OCI-LY1 (cell line): ENCODE results near the gene FAM221A.

Source experiments
- H2AFZ ChIP-seq: fragments of 200-600 bp; sonication (generic), shearing (Covaris generic); 2 replicates; pipeline ENCODE4 v1.6.0; 2014; ENCODE audit warnings: antibody characterized with exemption, mild to moderate bottlenecking, low read length
- H3F3A ChIP-seq: fragments of 200-600 bp; sonication (generic), shearing (Covaris generic); 2 replicates; pipeline ENCODE4 v1.6.0; 2014; ENCODE audit warnings: mild to moderate bottlenecking, antibody characterized with exemption, low read length, moderate library complexity; ENCODE audit not compliant: insufficient read depth
- H3K27ac ChIP-seq: fragments of 200-600 bp; sonication (generic); 2 replicates; pipeline ENCODE4 v1.5.1; 2014; ENCODE audit warnings: low read length, mixed run types, mild to moderate bottlenecking, low read depth; ENCODE audit not compliant: poor library complexity, severe bottlenecking
- H3K27me3 ChIP-seq: fragments of 200-600 bp; sonication (generic); 2 replicates; pipeline ENCODE4 v1.6.0; 2014; ENCODE audit warnings: antibody characterized with exemption, mild to moderate bottlenecking, low read length, moderate library complexity; ENCODE audit not compliant: insufficient read depth
- H3K36me3 ChIP-seq: fragments of 200-600 bp; sonication (generic); 2 replicates; pipeline ENCODE4 v1.6.1; 2014; ENCODE audit warnings: mild to moderate bottlenecking, antibody characterized with exemption, low read length, moderate library complexity, mixed read lengths; ENCODE audit not compliant: insufficient read depth
- H3K4me1 ChIP-seq: fragments of 200-600 bp; sonication (generic); 2 replicates; pipeline ENCODE4 v1.5.1; 2014; ENCODE audit warnings: mild to moderate bottlenecking, low read length, moderate library complexity; ENCODE audit not compliant: insufficient read depth, severe bottlenecking
- H3K4me2 ChIP-seq: fragments of 200-600 bp; sonication (generic), shearing (Covaris generic); 2 replicates; pipeline ENCODE4 v1.6.1; 2014; ENCODE audit warnings: low read length
- H3K4me3 ChIP-seq: fragments of 200-600 bp; sonication (generic); 2 replicates; pipeline ENCODE4 v1.5.1; 2014; ENCODE audit warnings: low read length, low read depth, mild to moderate bottlenecking, mixed read lengths; ENCODE audit not compliant: poor library complexity, severe bottlenecking
- H3K79me2 ChIP-seq: fragments of 200-600 bp; shearing (Covaris generic); 2 replicates; pipeline ENCODE4 v1.6.1; 2016; ENCODE audit warnings: mixed run types, low read length, mixed read lengths; ENCODE audit not compliant: insufficient read depth
- H3K9ac ChIP-seq: fragments of 200-600 bp; sonication (generic), shearing (Covaris generic); 2 replicates; pipeline ENCODE4 v1.6.1; 2014; ENCODE audit warnings: mild to moderate bottlenecking, low read length, mixed read lengths
- H3K9me2 ChIP-seq: fragments of 200-600 bp; sonication (generic), shearing (Covaris generic); 2 replicates; pipeline ENCODE4 v1.6.1; 2014; ENCODE audit warnings: low read depth, mild to moderate bottlenecking, low read length, mixed read lengths
- H3K9me3 ChIP-seq: fragments of 200-600 bp; shearing (Covaris generic); 2 replicates; pipeline ENCODE4 v1.6.1; 2014; ENCODE audit warnings: low read length, mixed read lengths
- H4K20me1 ChIP-seq: fragments of 200-600 bp; sonication (generic), shearing (Covaris generic); 2 replicates; pipeline ENCODE4 v1.6.0; 2016; ENCODE audit warnings: mild to moderate bottlenecking, low read length; ENCODE audit not compliant: insufficient read depth
- CTCF ChIP-seq: fragments of 200-600 bp; sonication (generic), shearing (Covaris generic); IDR thresholded peaks from 2 replicates; pipeline ENCODE4 v1.5.1; 2017; ENCODE audit warnings: mild to moderate bottlenecking, antibody characterized with exemption, low read length, moderate library complexity, mixed read lengths
- EZH2 ChIP-seq: fragments of 200-600 bp; sonication (generic), shearing (Covaris generic); IDR thresholded peaks from 2 replicates; pipeline ENCODE4 v1.8.0; 2017; ENCODE audit warnings: borderline replicate concordance, mixed run types, mild to moderate bottlenecking, antibody characterized with exemption, low read length, moderate library complexity, mixed read lengths

Gene FAM221A

GRCh38 chr7:23658831-23659427 is 21.1 kb upstream of the FAM221A start:
- Histone ChIP-seq H3F3A (no peaks in the 10 kb centered on the region), H3K9me2 (no peaks in the 10 kb centered on the region), H3K4me1 (no peaks in the 10 kb centered on the region), H2AFZ (no peak overlapping the region), H3K4me2 (no peak overlapping the region), H4K20me1 (no peaks in the 10 kb centered on the region), H3K27me3 (no peaks in the 10 kb centered on the region), H3K36me3 (no peaks in the 10 kb centered on the region; the same call in 1 of the 2 replicates), H3K27ac (no peak overlapping the region), H3K9ac (no peak overlapping the region), H3K4me3 (no peak overlapping the region), H3K9me3 (peaks cover 25% of the 10 kb centered on the region), H3K79me2 (no peaks in the 10 kb centered on the region)
- TF ChIP-seq CTCF: no peak
- TF ChIP-seq EZH2: no peak

- Histone ChIP-seq H4K20me1 (no peaks in the 10 kb centered on the region), H3K36me3 (no peaks in the 10 kb centered on the region; the same call in 1 of the 2 replicates), H3K9me3 (peaks cover 14% of the 10 kb centered on the region; the same call in 1 of the 2 replicates), H3F3A (no peaks in the 10 kb centered on the region), H2AFZ (no peak overlapping the region), H3K4me3 (no peak overlapping the region), H3K27ac (no peak overlapping the region), H3K4me2 (no peak overlapping the region), H3K4me1 (no peaks in the 10 kb centered on the region), H3K9ac (no peak overlapping the region), H3K79me2 (no peaks in the 10 kb centered on the region), H3K27me3 (0 out of 2 replicates have a peak, but pooled peaks cover 3% of the 10 kb centered on the region), H3K9me2 (no peaks in the 10 kb centered on the region)
- TF ChIP-seq CTCF: no peak
- TF ChIP-seq EZH2: no peak
Measured at GRCh38 chr7:23661385-23661784, 18.6 kb upstream of the FAM221A start.

- H3K4me3 ChIP-seq: no peak overlapping the region
- 0 out of 2 replicates have a peak, but pooled peaks cover 3% of the 10 kb centered on the region for H3K27me3 ChIP-seq
- no peak overlapping the region for H3K9ac ChIP-seq
- no peaks in the 10 kb centered on the region; the same call in 1 of the 2 replicates for H3K36me3 ChIP-seq
- no peak overlapping the region for H2AFZ ChIP-seq
- no peak overlapping the region for H3K4me2 ChIP-seq
- H3K9me3 ChIP-seq: peaks cover 14% of the 10 kb centered on the region; the same call in 1 of the 2 replicates
- H3K4me1 ChIP-seq: no peaks in the 10 kb centered on the region
- no peak overlapping the region for H3K27ac ChIP-seq
- no peaks in the 10 kb centered on the region for H3K9me2 ChIP-seq
- no peaks in the 10 kb centered on the region for H3K79me2 ChIP-seq
- H4K20me1 ChIP-seq: no peaks in the 10 kb centered on the region
- H3F3A ChIP-seq: no peaks in the 10 kb centered on the region
- TF ChIP-seq EZH2 (no peak), CTCF (no peak)
Measured at GRCh38 chr7:23662124-23662983, 17.6 kb upstream of the FAM221A start.
